CD4-positive, alpha-beta T cell (primary cell): ENCODE results near the gene TULP3. TPM values are rescaled to one million over a fixed set of nuclear protein-coding genes. Genes with fewer than 3 reads are reported as not detected.

Experiments
- ATAC-seq: fragments of 200-7000 bp; cut with Tn5 transposase; one replicate; pipeline ENCODE4 v1.10.0; 2022; ENCODE audit warnings: mild to moderate bottlenecking; ENCODE audit not compliant: poor library complexity
- CTCF ChIA-PET: fragments of 350-600 bp; sonication (Branson Sonifier 250); formaldehyde crosslinking; loops from one replicate; lab custom pipeline; 2021; ENCODE audit warnings: antibody characterized with exemption, inconsistent platforms; lab: Charles Lee
- POLR2A ChIA-PET: fragments of 350-600 bp; sonication (Branson Sonifier 250); formaldehyde crosslinking; loops from one replicate; lab custom pipeline; 2021; ENCODE audit warnings: antibody characterized with exemption, inconsistent platforms; lab: Charles Lee
- DNase-seq, 14 experiments: peaks; one replicate each; pipeline ENCODE4 v3.0.0-alpha.2; 2013 to 2020; ENCODE audit warnings: mixed read lengths in 2 of 14
- H3K27ac ChIP-seq, 2 donors: one replicate each; pipeline versions ENCODE4 v1.5.1 to v1.7.0; 2013; ENCODE audit warnings: low read length in 2 of 2, low read depth in 1 of 2, mild to moderate bottlenecking in 1 of 2
- H3K27me3 ChIP-seq, 2 experiments: 1 replicate in 1 of 2; 2 replicates in 1 of 2; pipeline versions ENCODE4 v1.6.1 to v1.7.0; 2013; ENCODE audit warnings: low read length in 2 of 2, control low read depth in 1 of 2, mild to moderate bottlenecking in 1 of 2, moderate library complexity in 1 of 2; ENCODE audit not compliant: insufficient read depth in 2 of 2, control insufficient read depth in 1 of 2
- H3K36me3 ChIP-seq: one replicate; pipeline ENCODE4 v1.6.1; 2013; ENCODE audit warnings: low read length, control low read depth; ENCODE audit not compliant: insufficient read depth
- H3K4me1 ChIP-seq: one replicate; pipeline ENCODE4 v1.6.1; 2013; ENCODE audit warnings: low read length, control low read depth; ENCODE audit not compliant: insufficient read depth
- H3K4me3 ChIP-seq: one replicate; pipeline ENCODE4 v1.5.1; 2013; ENCODE audit warnings: mild to moderate bottlenecking, low read length, moderate library complexity
- H3K9me3 ChIP-seq, 2 experiments: 1 replicate in 1 of 2; 2 replicates in 1 of 2; pipeline versions ENCODE4 v1.6.1 to v1.7.0; 2013; ENCODE audit warnings: low read length in 2 of 2, mild to moderate bottlenecking in 2 of 2, control low read depth in 1 of 2, moderate library complexity in 1 of 2; ENCODE audit not compliant: control insufficient read depth in 1 of 2, insufficient read depth in 1 of 2
- H3K27ac Mint-ChIP-seq: one replicate; pipeline ENCODE4 v1.8.0; 2020; ENCODE audit warnings: mixed read lengths
- H3K27me3 Mint-ChIP-seq: one replicate; pipeline ENCODE4 v1.8.0; 2021; ENCODE audit warnings: mixed read lengths
- H3K36me3 Mint-ChIP-seq: one replicate; pipeline ENCODE4 v1.8.0; 2021; ENCODE audit warnings: low read depth, mixed read lengths
- H3K4me1 Mint-ChIP-seq: one replicate; pipeline ENCODE4 v1.8.0; 2021; ENCODE audit warnings: low read depth, mixed read lengths
- H3K4me3 Mint-ChIP-seq: one replicate; pipeline ENCODE4 v1.8.0; 2020; ENCODE audit warnings: mild to moderate bottlenecking, mixed read lengths
- H3K9me3 Mint-ChIP-seq: one replicate; pipeline ENCODE4 v1.8.0; 2020; ENCODE audit warnings: mixed read lengths
- CTCF ChIP-seq: fragments of 200-600 bp; IDR thresholded peaks from one replicate; pipeline ENCODE4 v1.8.0; 2022; ENCODE audit warnings: antibody characterized with exemption, mild to moderate bottlenecking
- intact Hi-C, 2 experiments: fragments of 100-400 bp; cut with DNase I in 1 of 2; cut with micrococcal nuclease in 1 of 2; formaldehyde crosslinking; loops; one replicate each; pipeline versions ENCODE4 v1.15.1 to v1.9.0; 2023 to 2025; cut with DNase I, micrococcal nuclease
- total RNA-seq, 174 experiments: library from RNA in 2 of 174; stranded (reverse) in 2 of 174; gene quantifications; one replicate each; pipeline ENCODE4 v1.2.3 and lab custom pipeline; 2021 to 2026

The TULP3 gene
- total RNA-seq, 2 experiments from 2014 or later: 4.2 to 5.5 TPM

GRCh38 chr12:2900642-2901041, 10.0 kb downstream of the TULP3 start:
- Histone ChIP-seq H3K4me3 (no peak overlapping the region), H3K36me3 (no peaks in the 10 kb centered on the region), H3K4me1 (no peaks in the 10 kb centered on the region), H3K9me3 (no peaks in the 10 kb centered on the region), H3K27me3 (no peaks in the 10 kb centered on the region), H3K27ac (no peak overlapping the region)
- POLR2A ChIA-PET: interaction anchor here (0.6 kb wide), 1 partner anchor 13 kb away, joined by 3 read pairs; no protein-coding TSS in a partner anchor
- CTCF ChIA-PET: no interaction called here
- Mint-ChIP-seq H3K4me3 (no peak overlapping the region), H3K36me3 (no peaks in the 10 kb centered on the region), H3K9me3 (no peaks in the 10 kb centered on the region), H3K4me1 (no peaks in the 10 kb centered on the region), H3K27ac (no peak overlapping the region), H3K27me3 (no peaks in the 10 kb centered on the region)
- DNase-seq (no peak), ATAC-seq (no peak)
- intact Hi-C loops: no loop called here
- no peak for TF ChIP-seq CTCF

- H3K27ac Mint-ChIP-seq: no peak overlapping the region
- Histone ChIP-seq H3K27me3 (no peaks in the 10 kb centered on the region), H3K36me3 (no peaks in the 10 kb centered on the region), H3K4me1 (no peaks in the 10 kb centered on the region), H3K4me3 (no peak overlapping the region), H3K9me3 (no peaks in the 10 kb centered on the region), H3K27ac (no peak overlapping the region)
- H3K9me3 Mint-ChIP-seq: no peaks in the 10 kb centered on the region
- no peak for TF ChIP-seq CTCF
- no peak for DNase-seq
- H3K27me3 Mint-ChIP-seq: no peaks in the 10 kb centered on the region
- ChIA-PET POLR2A (no interaction called here), CTCF (interaction anchor here (0.7 kb wide), 1 partner anchor 245 kb away, joined by 3 read pairs; no protein-coding TSS in a partner anchor)
- no peak for ATAC-seq
- H3K4me1 Mint-ChIP-seq: no peaks in the 10 kb centered on the region
- H3K36me3 Mint-ChIP-seq: no peaks in the 10 kb centered on the region
- no peak overlapping the region for H3K4me3 Mint-ChIP-seq
- intact Hi-C loops: no loop called here
These were observed 11.7 kb downstream of the TULP3 start for GRCh38 chr12:2902272-2902880.

- peaks cover 2% of the 10 kb centered on the region for H3K36me3 Mint-ChIP-seq
- no peak overlapping the region for H3K4me3 Mint-ChIP-seq
- intact Hi-C loops: no loop called here
- Histone ChIP-seq H3K27ac (no peak overlapping the region), H3K27me3 (no peaks in the 10 kb centered on the region), H3K36me3 (no peaks in the 10 kb centered on the region), H3K9me3 (no peaks in the 10 kb centered on the region), H3K4me3 (no peak overlapping the region), H3K4me1 (no peaks in the 10 kb centered on the region)
- POLR2A ChIA-PET: no interaction called here
- no peaks in the 10 kb centered on the region for H3K4me1 Mint-ChIP-seq
- no peaks in the 10 kb centered on the region for H3K9me3 Mint-ChIP-seq
- no peak for TF ChIP-seq CTCF
- H3K27me3 Mint-ChIP-seq: no peaks in the 10 kb centered on the region
- no peak overlapping the region for H3K27ac Mint-ChIP-seq
- ATAC-seq: no peak
- DNase-seq: no peak
- CTCF ChIA-PET: no interaction called here
These were observed 13.6 kb downstream of the TULP3 start for GRCh38 chr12:2904260-2904659.
